MM.1S (cell line): Measurements from ENCODE around the gene SLC46A3.

Experiments used
- DNase-seq: peaks from one replicate; pipeline ENCODE4 v3.0.0-alpha.2; 2015
- H2AFZ ChIP-seq: fragments of 300-600 bp; sonication (generic); 2 replicates; pipeline ENCODE4 v1.6.0; 2016; ENCODE audit warnings: antibody characterized with exemption, low read length
- H3F3A ChIP-seq: fragments of 300-600 bp; sonication (generic); 2 replicates; pipeline ENCODE4 v1.6.1; 2016; ENCODE audit warnings: mild to moderate bottlenecking, antibody characterized with exemption, low read length, moderate library complexity, mixed read lengths; ENCODE audit not compliant: insufficient read depth
- H3K27ac ChIP-seq: fragments of 300-600 bp; sonication (generic); 2 replicates; pipeline ENCODE4 v1.5.1; 2016; ENCODE audit warnings: mild to moderate bottlenecking, low read length
- H3K27me3 ChIP-seq: fragments of 300-600 bp; sonication (generic); replicated peaks from 2 replicates; pipeline ENCODE4 v1.6.0; 2016; ENCODE audit warnings: low read length; ENCODE audit not compliant: insufficient read depth
- H3K36me3 ChIP-seq: fragments of 300-600 bp; sonication (generic); replicated peaks from 2 replicates; pipeline ENCODE4 v1.6.1; 2016; ENCODE audit warnings: mild to moderate bottlenecking, low read length, mixed read lengths; ENCODE audit not compliant: insufficient read depth
- H3K4me1 ChIP-seq: fragments of 300-600 bp; sonication (generic); 2 replicates; pipeline ENCODE4 v1.6.1; 2016; ENCODE audit warnings: low read length, mixed read lengths
- H3K4me2 ChIP-seq: fragments of 300-600 bp; sonication (generic); 2 replicates; pipeline ENCODE4 v1.6.0; 2016; ENCODE audit warnings: low read depth, low read length
- H3K4me3 ChIP-seq: fragments of 300-600 bp; sonication (generic); 2 replicates; pipeline ENCODE4 v1.5.1; 2016; ENCODE audit warnings: low read length, mixed read lengths
- H3K79me2 ChIP-seq: fragments of 300-600 bp; sonication (generic); 2 replicates; pipeline ENCODE4 v1.6.1; 2016; ENCODE audit warnings: mixed run types, low read length, mixed read lengths
- H3K9ac ChIP-seq: fragments of 300-600 bp; sonication (generic); 2 replicates; pipeline ENCODE4 v1.6.1; 2016; ENCODE audit warnings: low read length, mixed read lengths
- H3K9me2 ChIP-seq: fragments of 300-600 bp; sonication (generic); replicated peaks from 2 replicates; pipeline ENCODE4 v1.6.1; 2016; ENCODE audit warnings: mild to moderate bottlenecking, low read length, mixed read lengths; ENCODE audit not compliant: insufficient read depth
- H3K9me3 ChIP-seq: fragments of 300-600 bp; sonication (generic); replicated peaks from 2 replicates; pipeline ENCODE4 v1.6.1; 2016; ENCODE audit warnings: mild to moderate bottlenecking, low read length, mixed read lengths; ENCODE audit not compliant: insufficient read depth
- H4K20me1 ChIP-seq: fragments of 300-600 bp; sonication (generic); 2 replicates; pipeline ENCODE4 v1.6.1; 2016; ENCODE audit warnings: mild to moderate bottlenecking, low read length, moderate library complexity, mixed read lengths; ENCODE audit not compliant: insufficient read depth
- EZH2 ChIP-seq: fragments of 300-600 bp; sonication (generic); optimal IDR thresholded peaks from 2 replicates; pipeline ENCODE3; 2017; ENCODE audit warnings: low read depth, mild to moderate bottlenecking, antibody characterized with exemption, low read length, mixed read lengths
- EZH2phosphoT487 ChIP-seq: fragments of 300-600 bp; sonication (generic); IDR thresholded peaks from 2 replicates; pipeline ENCODE4 v1.6.1; 2018; ENCODE audit warnings: antibody characterized with exemption, low read length
- TF ChIP-seq, protein P1 (sequence below): fragments of 300-600 bp; sonication (generic); IDR thresholded peaks from 2 replicates; pipeline ENCODE4 v1.5.1; 2016; ENCODE audit warnings: antibody characterized with exemption, low read length, mixed read lengths

Gene SLC46A3

GRCh38 chr13:28679628-28680027 lies 39.1 kb downstream of the SLC46A3 start:
- TF ChIP-seq EZH2 (no peak), EZH2phosphoT487 (no peak)
- TF ChIP-seq, protein P1, sequence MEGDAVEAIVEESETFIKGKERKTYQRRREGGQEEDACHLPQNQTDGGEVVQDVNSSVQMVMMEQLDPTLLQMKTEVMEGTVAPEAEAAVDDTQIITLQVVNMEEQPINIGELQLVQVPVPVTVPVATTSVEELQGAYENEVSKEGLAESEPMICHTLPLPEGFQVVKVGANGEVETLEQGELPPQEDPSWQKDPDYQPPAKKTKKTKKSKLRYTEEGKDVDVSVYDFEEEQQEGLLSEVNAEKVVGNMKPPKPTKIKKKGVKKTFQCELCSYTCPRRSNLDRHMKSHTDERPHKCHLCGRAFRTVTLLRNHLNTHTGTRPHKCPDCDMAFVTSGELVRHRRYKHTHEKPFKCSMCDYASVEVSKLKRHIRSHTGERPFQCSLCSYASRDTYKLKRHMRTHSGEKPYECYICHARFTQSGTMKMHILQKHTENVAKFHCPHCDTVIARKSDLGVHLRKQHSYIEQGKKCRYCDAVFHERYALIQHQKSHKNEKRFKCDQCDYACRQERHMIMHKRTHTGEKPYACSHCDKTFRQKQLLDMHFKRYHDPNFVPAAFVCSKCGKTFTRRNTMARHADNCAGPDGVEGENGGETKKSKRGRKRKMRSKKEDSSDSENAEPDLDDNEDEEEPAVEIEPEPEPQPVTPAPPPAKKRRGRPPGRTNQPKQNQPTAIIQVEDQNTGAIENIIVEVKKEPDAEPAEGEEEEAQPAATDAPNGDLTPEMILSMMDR = no peak
- no peak overlapping the region for H3K4me2 ChIP-seq
- H3K9me2 ChIP-seq = no peaks in the 10 kb centered on the region
- H3K9me3 ChIP-seq = no peaks in the 10 kb centered on the region
- H3K36me3 ChIP-seq = no peaks in the 10 kb centered on the region
- H3K79me2 ChIP-seq = no peaks in the 10 kb centered on the region
- no peak overlapping the region for H3K27ac ChIP-seq
- H3K27me3 ChIP-seq = no peaks in the 10 kb centered on the region
- no peaks in the 10 kb centered on the region for H4K20me1 ChIP-seq
- H3K4me1 ChIP-seq = no peaks in the 10 kb centered on the region
- no peak for DNase-seq
- no peak overlapping the region for H3K4me3 ChIP-seq
- H3F3A ChIP-seq = no peaks in the 10 kb centered on the region
- H3K9ac ChIP-seq = no peak overlapping the region
- H2AFZ ChIP-seq = no peak overlapping the region

DNA sequence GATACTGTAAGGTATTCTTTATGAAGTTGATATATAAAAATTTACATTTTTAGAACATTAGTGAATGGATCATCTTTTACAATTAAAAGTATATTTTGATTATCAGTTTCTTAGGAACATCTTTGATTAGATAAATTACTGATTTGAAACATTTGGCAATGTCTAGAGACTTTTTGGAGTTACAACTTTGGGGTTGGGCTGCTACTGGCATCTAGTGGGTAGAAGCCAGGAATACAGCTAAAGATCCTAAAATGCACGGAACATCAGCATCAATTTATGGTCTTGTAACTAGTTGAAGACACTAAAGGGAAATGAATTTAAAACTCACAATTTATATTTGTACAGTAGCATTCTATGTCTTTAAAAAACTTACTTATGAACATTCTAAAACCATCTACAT lies 40.0 kb downstream of the SLC46A3 start:
- H3K4me1 ChIP-seq = no peaks in the 10 kb centered on the region
- no peak overlapping the region for H3K4me3 ChIP-seq
- H3K9ac ChIP-seq = no peak overlapping the region
- no peak overlapping the region for H2AFZ ChIP-seq
- no peaks in the 10 kb centered on the region for H3K27me3 ChIP-seq
- no peaks in the 10 kb centered on the region for H4K20me1 ChIP-seq
- H3K79me2 ChIP-seq = no peaks in the 10 kb centered on the region
- H3K4me2 ChIP-seq = no peak overlapping the region
- H3K9me2 ChIP-seq = no peaks in the 10 kb centered on the region
- no peaks in the 10 kb centered on the region for H3K9me3 ChIP-seq
- H3K27ac ChIP-seq = no peak overlapping the region
- TF ChIP-seq EZH2 = no peak
- no peaks in the 10 kb centered on the region for H3F3A ChIP-seq
- no peaks in the 10 kb centered on the region for H3K36me3 ChIP-seq
- DNase-seq = no peak

DNA sequence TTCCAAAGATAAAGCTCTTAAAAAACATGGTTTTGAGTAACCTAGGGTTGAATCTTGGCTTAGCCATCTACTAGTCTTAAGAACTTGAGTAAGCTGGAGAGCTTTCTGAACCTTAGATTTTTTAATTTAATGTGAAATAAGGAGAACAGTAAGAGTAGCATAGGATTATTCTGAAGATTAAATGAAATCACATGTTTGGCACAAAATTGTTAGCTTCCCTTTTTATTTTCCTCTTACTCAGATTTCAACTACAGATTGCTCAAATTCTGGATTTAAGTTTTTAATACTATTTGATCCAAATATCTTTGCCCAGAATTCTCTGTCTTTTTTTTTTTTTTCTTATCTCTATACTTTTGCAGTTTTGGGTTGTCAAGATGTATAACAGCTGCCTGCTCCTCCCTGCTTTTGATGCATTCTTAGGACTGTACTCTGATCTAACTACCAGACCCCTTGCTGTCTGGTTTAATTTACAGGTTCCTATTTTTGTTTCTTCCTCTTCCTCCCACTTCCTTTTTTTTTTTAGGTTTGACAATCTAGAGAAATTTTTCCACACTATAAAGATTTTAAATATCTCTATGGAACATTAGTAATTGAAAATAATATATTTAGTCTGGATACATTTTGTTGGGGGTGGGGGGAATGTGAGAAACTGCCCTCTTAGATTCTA lies 47.5 kb downstream of the SLC46A3 start:
- H3K4me3 ChIP-seq = no peak overlapping the region
- no peak for TF ChIP-seq EZH2
- TF ChIP-seq, protein P1 = no peak
- TF ChIP-seq EZH2phosphoT487 = no peak
- H2AFZ ChIP-seq = no peak overlapping the region
- H3K27ac ChIP-seq = no peak overlapping the region
- H3K9me2 ChIP-seq = no peaks in the 10 kb centered on the region
- no peaks in the 10 kb centered on the region; the same call in 1 of the 2 replicates for H3K36me3 ChIP-seq
- no peaks in the 10 kb centered on the region for H3F3A ChIP-seq
- DNase-seq = no peak
- no peaks in the 10 kb centered on the region for H3K9me3 ChIP-seq
- no peak overlapping the region for H3K4me2 ChIP-seq
- H3K4me1 ChIP-seq = no peaks in the 10 kb centered on the region
- H3K9ac ChIP-seq = no peak overlapping the region
- no peaks in the 10 kb centered on the region for H4K20me1 ChIP-seq
- H3K27me3 ChIP-seq = no peaks in the 10 kb centered on the region
- no peaks in the 10 kb centered on the region for H3K79me2 ChIP-seq

DNA sequence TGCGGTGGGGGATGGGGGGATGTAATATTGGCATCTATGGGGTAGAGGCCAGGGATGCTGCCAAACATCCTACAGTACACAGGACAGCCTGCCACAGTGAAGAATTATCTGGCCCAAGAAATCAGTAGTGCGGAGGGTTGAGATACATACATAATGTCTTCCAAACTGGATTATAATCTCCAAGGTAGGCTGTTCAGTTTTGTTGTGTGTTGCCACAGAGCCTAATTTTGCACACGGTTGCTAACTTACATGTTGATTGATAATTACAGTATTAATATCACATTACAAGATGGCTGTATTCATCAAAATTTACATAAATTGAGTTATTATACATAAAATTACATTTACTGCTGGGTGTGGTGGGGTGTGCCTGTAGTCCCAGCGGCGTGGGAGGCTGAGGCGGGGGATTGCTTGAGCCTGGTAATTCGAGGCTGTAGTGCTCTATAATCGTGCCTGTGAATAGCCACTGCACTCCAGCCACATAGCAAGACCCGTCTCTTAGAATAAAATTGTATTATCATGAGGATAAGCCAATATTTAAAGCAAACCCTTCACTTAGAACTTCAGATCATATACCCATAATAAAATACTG lies 51.8 kb downstream of the SLC46A3 start:
- Histone ChIP-seq H4K20me1 (no peaks in the 10 kb centered on the region), H2AFZ (no peak overlapping the region), H3F3A (no peaks in the 10 kb centered on the region), H3K4me3 (no peak overlapping the region), H3K36me3 (no peaks in the 10 kb centered on the region; the same call in 1 of the 2 replicates), H3K27ac (no peak overlapping the region), H3K9me2 (no peaks in the 10 kb centered on the region), H3K79me2 (peaks cover 8% of the 10 kb centered on the region), H3K4me1 (no peaks in the 10 kb centered on the region), H3K27me3 (no peaks in the 10 kb centered on the region), H3K9ac (no peak overlapping the region), H3K9me3 (no peaks in the 10 kb centered on the region), H3K4me2 (no peak overlapping the region)
- no peak for DNase-seq
- TF ChIP-seq, protein P1 = no peak
- no peak for TF ChIP-seq EZH2phosphoT487
- no peak for TF ChIP-seq EZH2
